ENCODE data around the gene SYNE1.

GRCh38 chr6:152573762-152574161 lies 63.4 kb downstream of the SYNE1 start:
- TF ChIP-seq CTCF (IDR thresholded peaks at IDR 0.05) = no peak
- no peak for TF ChIP-seq POLR2A (IDR thresholded peaks at IDR 0.05)
